NCI-H446 treated with DMSO at 0.1 percent for 48 hours (cell line): ENCODE data around the gene ADCK1.
"Not testable (repeated sequence)": the region's sequence is repeated elsewhere in the genome, so short reads cannot be mapped to it uniquely, and the experiment has no call there.

Experiments
- DNase-seq: peaks from one replicate; lab custom pipeline; 2025; lab: John Stamatoyannopoulos, UW

ADCK1 gene

DNA sequence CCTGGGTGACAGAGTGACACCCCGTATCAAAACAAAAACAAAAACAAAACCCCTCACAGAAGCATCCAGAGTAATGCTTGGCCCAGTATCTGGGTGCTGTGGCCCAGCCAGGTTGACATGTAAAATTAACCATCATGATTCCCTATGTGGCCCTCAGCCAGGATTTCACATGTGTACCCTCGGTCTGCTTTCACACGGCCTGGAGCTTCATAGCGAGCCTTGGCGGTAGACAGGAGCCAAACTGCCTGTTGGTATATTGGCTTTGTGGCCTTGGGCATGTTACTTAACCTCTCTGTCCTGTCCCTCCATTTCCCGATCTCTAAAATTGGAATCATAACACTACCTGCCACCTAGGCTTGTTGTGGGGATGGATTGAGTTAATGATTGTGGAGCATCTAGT, 65.5 kb downstream of the ADCK1 start:
- DNase-seq: no peak

DNA sequence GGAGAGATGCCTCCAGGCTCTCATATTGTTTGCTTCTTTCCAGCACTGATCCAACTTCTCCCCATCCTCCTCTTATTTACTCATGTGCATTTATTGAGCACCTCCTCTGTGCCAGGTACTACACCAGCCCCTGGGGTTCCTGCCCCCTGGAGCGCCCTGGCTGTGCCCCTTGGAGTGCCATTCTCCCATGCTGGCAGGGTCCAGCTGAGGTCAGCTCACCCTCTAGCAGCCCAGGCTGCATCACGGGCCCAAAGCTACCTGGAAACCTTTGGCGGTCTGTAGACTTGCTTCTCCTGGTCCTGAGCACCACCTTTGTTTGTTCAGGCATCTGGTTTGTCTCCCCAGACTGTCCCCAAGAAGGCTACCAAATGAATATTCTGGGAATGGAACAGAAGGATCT, 67.0 kb downstream of the ADCK1 start:
- DNase-seq: no peak

DNA sequence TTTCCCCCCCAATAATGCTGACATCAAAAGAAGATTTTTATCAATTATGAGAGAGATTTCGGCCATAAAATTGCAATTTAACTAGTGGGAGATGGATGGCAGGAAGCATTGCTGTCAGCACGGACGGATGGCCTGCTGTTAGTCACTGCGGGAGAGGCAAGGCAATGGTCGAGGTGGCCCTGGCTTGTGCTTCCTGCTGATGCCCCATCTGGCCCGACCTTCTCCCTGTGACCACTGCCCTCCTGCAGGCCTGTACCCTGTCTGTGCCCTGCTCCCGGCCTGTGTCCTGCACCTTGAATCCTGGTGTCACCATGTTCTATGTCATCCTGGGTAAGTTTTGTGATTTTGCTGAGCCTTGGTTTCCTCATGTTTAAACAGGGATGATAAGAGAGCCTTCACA, 67.6 kb downstream of the ADCK1 start:
- no peak for DNase-seq

DNA sequence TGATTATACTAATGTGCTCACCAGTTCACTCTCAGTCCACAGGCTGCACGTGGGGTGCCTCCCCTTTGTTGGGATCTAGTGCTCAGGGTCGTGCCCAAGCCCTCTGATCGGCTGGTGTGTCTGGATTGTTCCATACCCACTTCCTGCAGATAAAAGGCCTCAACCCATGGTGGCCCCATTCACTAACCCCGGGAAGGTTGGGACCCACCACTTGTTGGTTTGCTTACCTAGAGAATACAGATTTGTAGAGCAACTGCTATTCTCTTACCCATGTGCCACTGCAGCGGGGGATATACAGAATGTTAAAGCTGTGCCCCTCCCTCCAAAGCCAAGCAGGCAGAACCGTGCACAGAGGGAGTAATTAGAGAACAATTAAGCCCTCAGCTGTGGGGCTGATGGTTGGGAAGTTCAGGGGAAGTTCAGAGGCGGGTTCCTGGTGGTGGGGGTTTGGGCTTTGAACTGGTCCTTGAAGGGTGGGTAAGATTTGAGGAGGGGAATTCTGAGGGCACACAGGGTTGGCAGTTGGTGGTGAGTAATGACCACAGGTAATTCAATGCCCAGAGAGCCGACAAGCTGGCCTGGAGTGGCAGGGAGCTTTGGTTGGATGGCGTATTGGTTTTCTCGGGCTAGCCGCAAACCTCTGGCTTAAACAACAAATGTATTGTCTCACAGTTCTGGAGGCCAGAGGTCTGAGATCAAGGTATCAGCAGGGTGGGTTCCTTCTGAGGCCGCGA, 68.8 kb downstream of the ADCK1 start:
- no peak for DNase-seq

DNA sequence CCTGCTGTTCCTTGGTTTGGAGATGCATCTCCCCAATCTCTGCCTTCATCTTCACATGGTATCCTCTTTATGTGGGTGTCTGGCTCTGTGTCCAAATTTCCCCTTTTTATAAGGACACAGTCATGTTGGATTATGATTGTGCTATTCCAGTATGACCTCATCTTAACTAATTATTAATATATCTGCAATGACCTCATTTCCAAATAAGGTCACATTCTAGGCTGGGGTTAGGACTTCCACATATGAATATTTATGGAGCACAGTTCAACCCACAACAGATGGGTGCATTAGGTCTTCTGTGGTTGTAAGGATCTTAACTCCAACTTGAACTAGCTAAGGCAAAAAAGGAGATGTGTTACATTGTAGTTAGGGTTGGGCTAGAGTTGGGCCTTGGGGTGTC, 69.4 kb downstream of the ADCK1 start:
- no peak for DNase-seq

DNA sequence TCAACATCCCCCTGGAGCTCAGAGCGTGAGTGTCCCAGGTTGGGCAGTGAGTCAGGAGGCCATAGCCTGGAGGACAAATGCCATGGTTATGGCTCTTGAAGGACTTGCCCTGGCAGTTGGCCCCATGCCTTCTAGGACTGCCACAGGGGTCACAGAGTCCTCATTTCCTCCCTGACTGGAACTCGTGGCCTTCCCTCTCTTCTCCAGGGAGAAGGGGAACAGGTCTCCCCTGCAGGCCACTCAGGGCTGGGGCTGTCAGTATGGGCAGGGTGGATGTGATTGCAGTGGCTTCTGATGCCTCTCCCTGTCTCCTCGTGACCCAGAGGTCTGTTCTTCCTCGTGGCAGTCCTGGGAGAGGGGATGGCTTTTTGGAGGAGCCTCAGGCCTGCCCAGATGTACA, 70.7 kb downstream of the ADCK1 start:
- no peak for DNase-seq

DNA sequence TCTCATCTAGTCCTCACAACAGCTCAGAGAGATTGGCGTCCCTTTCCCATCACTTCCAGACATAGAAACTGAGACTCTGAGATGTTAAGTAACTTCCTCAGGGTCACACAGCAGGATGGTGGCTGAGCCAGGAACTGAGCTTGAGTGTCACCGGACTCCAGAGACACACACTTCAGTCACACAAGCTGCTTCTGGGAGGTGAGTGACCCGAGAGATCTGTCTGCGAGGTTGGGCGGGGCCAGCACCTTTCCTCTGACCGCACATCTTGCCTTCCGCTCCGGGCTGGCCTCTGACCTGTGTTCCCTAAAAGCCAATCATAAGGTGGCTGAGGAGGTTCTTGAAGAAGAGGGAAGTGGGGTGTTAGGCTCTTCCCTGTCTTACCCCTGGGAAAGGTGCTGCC, 72.2 kb downstream of the ADCK1 start:
- DNase-seq: no peak

DNA sequence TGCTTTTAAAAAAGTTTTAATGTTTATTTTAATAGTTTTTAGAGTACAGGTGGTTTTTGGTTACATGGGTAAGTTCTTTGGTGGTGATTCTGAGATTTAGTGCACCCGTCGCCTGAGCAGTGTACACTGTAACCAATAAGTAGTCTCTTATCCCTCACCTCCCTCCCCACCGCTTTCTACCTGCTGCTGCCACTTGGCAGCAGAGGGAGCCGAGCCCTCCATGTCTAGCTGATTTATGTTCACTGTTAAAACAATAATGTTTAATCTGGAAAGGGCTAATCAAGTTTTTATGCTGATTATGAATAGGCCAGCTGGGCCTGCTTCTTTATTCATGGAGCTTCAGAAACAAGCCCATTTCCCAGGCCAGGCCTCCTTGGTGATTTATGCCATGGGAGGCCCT, 73.1 kb downstream of the ADCK1 start:
- no peak for DNase-seq

DNA sequence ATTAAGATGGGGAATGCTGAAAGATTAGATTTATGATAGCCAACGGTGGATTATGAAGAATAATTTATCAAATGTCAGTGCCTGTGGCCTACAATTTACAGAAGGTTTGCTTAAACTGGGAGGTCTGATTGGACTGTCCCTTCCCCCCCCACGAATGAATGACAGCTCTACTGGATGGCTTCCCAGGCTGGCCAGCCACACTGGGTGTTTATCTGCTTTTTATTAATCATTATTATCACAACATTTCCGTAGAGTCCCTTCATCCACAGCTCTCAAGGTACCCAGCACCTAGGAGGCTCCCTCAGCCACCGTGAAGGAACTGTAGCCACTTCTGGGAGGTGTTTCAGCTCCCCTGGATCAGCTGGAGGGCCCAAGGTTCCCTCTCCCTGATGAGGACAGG, 78.9 kb downstream of the ADCK1 start:
- DNase-seq: no peak

DNA sequence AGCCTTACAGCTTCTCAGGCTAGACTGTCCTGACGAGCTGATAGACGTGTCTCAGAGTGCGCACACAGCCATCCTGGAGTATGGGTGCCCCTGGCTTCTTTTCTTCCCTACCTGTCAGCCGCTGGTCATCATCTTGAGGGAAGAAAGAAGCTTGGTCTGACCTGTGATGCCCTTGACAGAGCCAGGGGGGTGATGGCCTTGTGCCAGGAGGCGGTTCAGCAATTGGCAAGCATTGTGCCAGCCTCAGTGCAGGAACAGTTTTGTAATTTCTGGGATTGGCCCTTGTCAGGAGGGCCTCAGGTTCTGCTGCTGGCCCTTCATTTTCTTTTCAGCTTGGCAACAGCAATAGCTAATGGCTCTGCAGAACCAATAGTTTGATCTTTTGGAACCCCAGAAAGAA, 80.1 kb downstream of the ADCK1 start:
- no peak for DNase-seq

DNA sequence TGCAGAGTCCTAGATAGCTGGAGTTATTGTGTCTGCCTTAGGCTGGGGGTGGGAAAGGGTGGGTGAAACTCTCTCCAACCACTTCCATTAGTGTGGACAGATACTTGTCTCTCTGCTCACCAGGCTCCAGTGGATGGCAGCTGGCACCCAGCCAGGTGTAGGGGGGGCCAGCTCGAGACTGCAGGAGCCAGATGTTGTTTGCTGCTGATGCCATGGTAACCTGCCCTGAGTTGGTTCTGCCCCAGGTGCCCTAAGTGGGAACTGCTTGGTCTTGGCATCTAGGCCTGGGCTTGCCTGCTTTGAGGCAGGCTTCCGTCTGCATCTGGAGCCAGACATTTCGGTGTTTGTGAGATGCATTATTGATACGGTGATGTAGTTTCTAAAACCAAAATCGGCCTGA, 82.2 kb downstream of the ADCK1 start:
- peak; percentile 9 for DNase-seq

DNA sequence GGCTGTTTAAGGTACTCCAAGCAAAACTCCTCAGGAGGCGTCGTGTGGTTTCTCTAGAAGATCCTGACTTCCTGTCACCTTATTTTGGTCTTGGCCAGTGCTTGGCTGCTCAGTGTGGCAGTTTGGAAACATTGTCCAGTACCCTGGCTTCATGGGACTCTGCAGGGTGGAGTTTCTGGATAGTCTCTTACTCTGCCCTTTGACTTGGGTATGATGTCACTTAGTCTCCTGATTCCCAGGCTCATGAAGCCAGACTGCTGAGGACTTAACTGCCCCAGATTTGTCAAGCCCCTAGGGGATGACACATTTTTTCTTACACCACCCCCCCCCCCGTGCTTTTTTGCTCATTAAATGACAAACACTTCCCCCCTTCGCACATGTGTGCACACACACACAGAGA, 82.7 kb downstream of the ADCK1 start:
- no peak for DNase-seq

DNA sequence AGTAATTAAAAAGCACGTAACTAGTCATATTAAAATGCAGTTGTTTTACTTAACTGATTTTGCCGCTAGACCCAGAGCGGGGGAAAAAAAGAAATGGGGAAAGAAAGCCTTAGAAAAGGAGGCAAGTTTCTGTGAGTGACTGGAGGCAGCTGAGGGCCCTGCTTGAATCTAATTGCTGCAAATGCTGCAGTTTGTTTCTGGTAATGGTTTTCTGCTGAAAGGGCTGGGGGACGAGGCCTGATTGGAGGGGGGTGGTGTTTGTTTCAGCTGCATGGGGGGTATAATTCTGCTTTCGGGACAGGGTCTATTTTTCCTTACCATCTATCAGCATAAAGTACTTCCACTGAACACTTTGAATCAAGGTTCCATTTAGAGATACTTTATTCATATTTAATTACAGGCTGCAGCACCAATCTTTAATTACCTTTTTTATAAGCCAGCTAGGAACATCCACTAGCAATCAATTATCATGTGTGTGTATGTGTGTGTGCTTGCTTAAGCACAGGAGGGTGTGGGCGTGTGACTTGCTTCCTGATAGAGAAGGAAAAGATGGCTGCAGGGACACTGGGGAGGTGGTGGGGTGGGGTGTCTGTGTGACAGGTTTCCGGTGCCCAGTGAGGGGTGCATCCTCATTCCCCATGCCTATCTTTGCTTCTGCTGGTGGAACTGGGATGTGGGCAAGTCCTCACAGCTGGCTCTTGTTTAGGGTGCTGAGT, 83.4 kb downstream of the ADCK1 start:
- no peak for DNase-seq

DNA sequence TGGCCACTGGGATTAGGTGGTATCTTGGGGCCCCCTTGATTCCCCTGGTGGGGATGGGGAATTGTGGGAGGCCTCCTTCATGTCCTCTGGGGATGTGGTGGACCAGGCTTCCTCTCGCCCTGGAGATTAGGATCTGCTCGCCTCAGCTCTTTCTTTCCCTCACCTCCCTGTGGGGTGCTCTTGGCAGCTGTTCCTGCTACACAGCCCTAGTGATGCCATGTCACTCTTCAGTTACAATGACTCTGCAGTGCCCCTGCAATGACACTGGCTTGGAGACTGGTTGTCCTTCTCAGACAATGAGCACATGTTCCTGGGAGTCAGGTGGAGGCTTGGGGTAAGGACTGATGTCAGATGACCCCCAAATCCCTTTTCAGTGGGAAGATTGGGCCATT, 83.9 kb downstream of the ADCK1 start:
- no peak for DNase-seq

DNA sequence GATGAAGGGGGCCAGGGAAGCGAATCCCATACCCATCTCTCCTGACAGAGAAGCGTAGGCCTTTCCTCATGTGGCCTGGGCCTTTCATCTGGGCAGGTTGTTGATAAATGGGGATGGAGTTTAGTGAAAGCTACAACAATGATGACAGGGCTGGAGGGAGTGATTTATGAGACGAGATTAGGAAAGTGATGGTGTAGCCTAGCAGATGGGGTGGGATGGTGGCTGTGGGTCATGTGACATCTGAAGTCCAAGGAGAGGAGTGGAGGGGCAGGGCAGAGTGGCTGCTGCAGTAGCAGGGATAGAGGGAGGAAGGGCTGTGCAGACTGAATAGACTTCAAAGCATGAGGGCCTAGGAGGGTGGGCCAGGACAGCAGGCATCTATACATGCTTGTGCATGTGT, 85.5 kb downstream of the ADCK1 start:
- no peak for DNase-seq

DNA sequence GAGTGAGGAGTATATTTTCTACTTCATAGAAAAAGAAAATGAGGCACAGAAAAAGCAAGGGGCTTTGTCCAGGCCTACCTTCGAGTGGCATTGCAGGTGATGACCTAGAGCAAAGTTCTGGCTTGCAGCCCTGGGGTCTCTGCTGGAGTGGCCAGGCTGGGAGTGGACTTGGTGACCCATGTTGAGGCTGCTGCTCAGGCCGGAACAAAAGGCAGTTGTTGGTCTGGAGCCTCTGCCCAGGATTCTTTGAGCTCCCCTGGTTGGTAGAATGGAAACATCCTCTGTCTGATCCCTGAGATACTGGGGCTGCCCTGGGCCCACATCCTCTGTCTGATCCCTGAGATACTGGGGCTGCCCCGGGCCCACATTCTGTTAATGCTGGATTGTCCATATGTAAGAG, 86.1 kb downstream of the ADCK1 start:
- DNase-seq: no peak

DNA sequence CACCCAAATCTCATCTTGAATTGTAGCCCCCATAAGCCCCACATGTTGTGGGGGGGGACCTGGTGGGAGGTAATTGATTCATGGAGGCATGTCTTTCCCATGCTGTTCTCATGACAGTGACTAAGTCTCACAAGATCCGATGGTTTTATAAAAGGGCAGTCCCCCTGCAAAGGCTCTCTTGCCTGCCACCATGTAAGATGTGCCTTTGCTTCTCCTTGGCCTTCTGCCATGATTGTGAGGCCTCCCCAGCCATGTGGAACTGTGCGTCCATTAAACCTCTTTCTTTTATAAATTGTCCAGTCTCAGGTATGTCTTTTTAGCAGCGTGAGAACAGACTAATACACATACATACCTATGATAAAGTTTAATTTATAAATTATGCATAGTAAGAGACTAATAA, 89.0 kb downstream of the ADCK1 start:
- DNase-seq: not testable (repeated sequence)

DNA sequence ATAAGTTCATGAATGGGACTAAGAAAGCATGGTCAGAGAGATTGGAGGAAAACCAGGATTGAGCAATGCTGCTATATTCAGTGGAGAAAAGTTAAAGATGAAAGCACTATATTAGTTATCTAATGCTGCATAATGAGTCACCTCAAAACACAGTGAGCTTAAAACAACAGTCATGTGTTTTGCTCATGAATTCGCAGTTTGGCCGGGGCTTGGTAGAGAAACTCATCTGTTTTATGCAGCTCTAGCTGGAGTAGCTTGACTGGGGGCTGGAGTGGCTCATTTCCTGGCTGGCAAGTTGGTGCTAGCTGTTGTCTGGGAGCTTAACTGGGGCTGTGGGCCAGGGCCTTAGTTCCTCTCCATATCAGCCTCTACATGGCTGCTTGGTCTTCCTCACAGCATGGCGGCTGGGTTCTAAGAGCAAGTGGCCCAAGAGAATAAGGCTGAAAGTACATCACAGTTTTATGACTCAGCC, 90.1 kb downstream of the ADCK1 start:
- DNase-seq: no peak

DNA sequence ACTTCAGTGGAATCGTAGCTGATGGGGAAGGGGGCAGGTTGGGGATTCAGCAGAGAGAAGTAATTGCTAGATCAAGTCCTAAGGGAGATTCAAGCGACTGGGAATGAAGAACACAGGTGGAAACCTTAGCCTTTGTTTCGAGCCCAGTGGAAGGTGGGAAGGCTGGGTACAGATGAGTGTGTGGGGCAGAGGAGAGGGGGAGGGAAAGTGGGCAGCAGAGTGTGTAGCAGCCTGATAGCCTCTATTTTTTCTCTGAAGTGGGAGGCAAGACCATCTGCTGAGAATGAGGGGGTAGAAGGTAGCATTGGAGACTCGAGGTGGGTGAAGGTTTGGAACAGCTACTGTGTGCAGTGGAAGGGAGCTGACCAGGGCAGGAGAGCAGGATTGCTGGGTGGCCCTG, 91.0 kb downstream of the ADCK1 start:
- DNase-seq: no peak

DNA sequence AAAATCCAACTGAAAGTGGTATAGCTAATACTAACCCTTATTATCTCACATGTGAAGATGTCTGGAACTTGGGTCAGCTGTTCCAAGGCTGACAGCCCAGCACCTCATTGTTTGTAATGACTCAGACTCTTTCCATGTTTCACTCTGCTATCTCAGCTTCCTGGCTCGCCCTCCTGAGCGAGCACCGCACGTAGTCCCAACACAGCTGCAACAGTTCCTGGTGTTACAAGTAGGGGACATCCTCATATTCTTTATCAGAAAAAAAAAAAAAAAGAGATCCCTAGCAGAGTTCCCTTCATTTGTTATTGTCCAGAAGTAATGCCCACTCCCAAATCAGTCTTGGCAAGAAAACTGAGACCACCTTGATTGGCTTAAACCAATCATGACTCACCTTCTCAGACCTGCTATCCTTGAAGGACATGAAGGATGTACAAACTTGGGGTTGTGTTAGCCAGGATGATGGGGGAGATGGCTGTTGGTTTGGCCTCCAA, 92.5 kb downstream of the ADCK1 start:
- no peak for DNase-seq

DNA sequence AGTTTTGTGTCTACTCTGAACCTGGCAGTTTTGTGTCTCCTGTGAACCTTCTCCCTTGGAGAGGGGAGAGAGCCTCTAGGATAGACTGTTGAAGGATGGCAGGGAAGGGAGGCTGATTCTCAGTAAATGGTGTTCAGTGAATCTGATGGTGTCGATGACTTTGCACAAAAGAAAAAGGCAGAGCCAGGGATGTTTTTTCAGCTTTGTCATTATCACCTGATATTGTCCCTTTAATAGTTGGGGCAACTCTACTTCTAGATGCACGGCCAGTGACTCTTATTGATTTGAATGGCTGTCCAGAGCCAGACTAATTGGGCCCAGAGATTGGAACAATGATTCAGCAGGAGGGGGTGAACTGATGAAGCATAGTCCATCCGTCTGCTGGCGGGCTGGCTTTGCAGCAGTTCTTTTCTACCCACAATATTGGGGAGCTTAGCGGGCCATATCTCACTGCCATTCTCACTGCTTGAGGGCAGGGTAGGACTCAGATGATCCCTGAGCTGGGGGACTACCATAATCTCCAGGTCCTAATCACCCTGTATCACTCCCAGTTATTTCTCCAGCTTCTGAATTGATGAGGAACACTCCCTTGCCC, 93.1 kb downstream of the ADCK1 start:
- DNase-seq: no peak

DNA sequence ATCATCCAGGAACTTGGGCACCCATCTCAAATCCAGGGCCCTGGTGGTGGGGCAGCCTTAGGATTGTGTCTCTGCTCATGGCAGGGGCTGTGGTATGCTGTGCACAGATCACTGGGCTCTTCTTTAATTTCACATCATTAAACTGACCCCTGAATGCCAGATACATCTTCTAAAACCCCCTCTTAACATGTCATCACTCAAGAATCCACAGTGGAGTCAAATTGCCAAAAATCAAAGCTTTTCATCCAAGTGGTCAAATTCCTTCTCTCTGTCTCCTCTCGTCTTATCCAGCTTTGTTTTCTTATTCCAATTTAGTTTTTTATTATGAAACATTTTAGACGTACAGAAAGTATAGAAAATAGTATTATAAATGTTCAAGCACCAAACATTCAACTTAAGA, 97.5 kb downstream of the ADCK1 start:
- DNase-seq: no peak

DNA sequence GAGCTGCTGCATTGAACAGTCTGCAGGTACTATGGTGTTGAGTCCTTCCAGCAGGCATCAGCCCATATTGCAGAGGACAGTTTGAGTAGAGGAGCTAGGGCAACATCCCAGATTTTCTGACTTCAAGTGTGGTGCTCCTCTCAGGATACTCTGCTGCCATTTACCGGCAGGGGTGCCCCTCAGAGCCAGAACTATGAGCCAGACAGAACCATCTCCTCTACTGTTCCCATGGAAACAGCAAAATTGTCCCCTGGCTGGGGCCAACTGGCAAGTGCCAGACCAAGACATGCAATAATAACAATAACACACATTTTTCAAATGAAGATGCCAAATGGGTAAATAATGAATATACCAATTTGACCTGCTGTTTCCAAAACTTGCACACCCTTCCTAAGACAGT, 102.9 kb downstream of the ADCK1 start:
- DNase-seq: peak; percentile 68
